Stimulated activated CD4-positive, alpha-beta T cell treated with anti-CD3 and anti-CD28 coated beads, Interleukin-4, amount 100 ng/mL, for 48 hours (primary cell): Measurements from ENCODE around the gene UCHL3.
"Not testable (repeated sequence)": the region's sequence is repeated elsewhere in the genome, so short reads cannot be mapped to it uniquely, and the experiment has no call there.

Experiments used
- DNase-seq, 2 donors: peaks; one replicate each; pipeline ENCODE4 v3.0.0-alpha.2; 2020; ENCODE audit warnings: low read depth in 2 of 2

UCHL3 gene

GRCh38 chr13:75549262-75550158 lies at the start of gene UCHL3:
UCHL3 (plus strand) TSS chr13:75549791; CDS start chr13:75549821, 30 bp downstream.
- peak; percentile 95 to 97 for DNase-seq

GRCh38 chr13:75505327-75505726 lies 44.3 kb upstream of the UCHL3 start:
- no peak for DNase-seq

GRCh38 chr13:75506018-75506417 lies 43.6 kb upstream of the UCHL3 start:
- no peak for DNase-seq

GRCh38 chr13:75507027-75508001 lies 42.3 kb upstream of the UCHL3 start:
- no peak for DNase-seq

GRCh38 chr13:75508002-75508548 lies 41.5 kb upstream of the UCHL3 start:
- no peak for DNase-seq

GRCh38 chr13:75511051-75511625 lies 38.5 kb upstream of the UCHL3 start:
- no peak for DNase-seq

- no peak for DNase-seq
Observed at GRCh38 chr13:75512253-75512652, 37.3 kb upstream of the UCHL3 start.

GRCh38 chr13:75513271-75513670 lies 36.3 kb upstream of the UCHL3 start:
- no peak for DNase-seq

- DNase-seq: no peak
Observed at GRCh38 chr13:75514080-75514995, 35.3 kb upstream of the UCHL3 start.

- no peak for DNase-seq
Observed at GRCh38 chr13:75518439-75519088, 31.0 kb upstream of the UCHL3 start.

GRCh38 chr13:75521956-75522355 lies 27.6 kb upstream of the UCHL3 start:
- DNase-seq: no peak

- DNase-seq: no peak
Observed at GRCh38 chr13:75530549-75530961, 19.0 kb upstream of the UCHL3 start.

- no peak for DNase-seq
Observed at GRCh38 chr13:75533861-75534260, 15.7 kb upstream of the UCHL3 start.

GRCh38 chr13:75537401-75538365 lies 11.9 kb upstream of the UCHL3 start, which contains the start of gene COMMD6:
COMMD6 (minus strand) TSS chr13:75537841; CDS start chr13:75537805, 36 bp downstream.
- peak; percentile 57 to 63 for DNase-seq

- DNase-seq: no peak
Observed at GRCh38 chr13:75541287-75541686, 8.3 kb upstream of the UCHL3 start.

GRCh38 chr13:75541961-75542360 lies 7.6 kb upstream of the UCHL3 start:
- DNase-seq: no peak

GRCh38 chr13:75544681-75545330 lies 4.8 kb upstream of the UCHL3 start:
- no peak for DNase-seq

- DNase-seq: not testable (repeated sequence)
Observed at GRCh38 chr13:75545386-75545785, 4.2 kb upstream of the UCHL3 start.
